Gastrocnemius medialis (tissue), 4 donors: ENCODE measurements around the gene CDC42EP3. TPM values are rescaled to one million over a fixed set of nuclear protein-coding genes. Genes with fewer than 3 reads are reported as not detected.

Experiments
- ATAC-seq, 2 donors: fragments of 150-250 bp; one replicate each; pipeline ENCODE4 v1.9.1; 2016
- DNase-seq, 2 donors: peaks; one replicate each; pipeline ENCODE4 v3.0.0-alpha.2; 2019
- H3K27ac ChIP-seq, 4 donors: fragments of 200-600 bp; sonication (generic); 1 replicate in 1 of 4; 2 replicates in 3 of 4; pipeline ENCODE4 v1.5.1; 2016 to 2018; ENCODE audit warnings: mild to moderate bottlenecking in 2 of 4, moderate library complexity in 1 of 4
- H3K27me3 ChIP-seq, 3 donors: fragments of 200-600 bp; sonication (generic) in 2 of 3; 1 replicate in 1 of 3; 2 replicates in 2 of 3; pipeline versions ENCODE4 v1.5.1 to v1.6.0; 2016 to 2019; ENCODE audit warnings: mild to moderate bottlenecking in 1 of 3, moderate library complexity in 1 of 3
- H3K36me3 ChIP-seq, 2 donors: fragments of 200-600 bp; sonication (generic) in 1 of 2; one replicate each; pipeline ENCODE4 v1.5.1; 2017 to 2018
- H3K4me1 ChIP-seq, 2 donors: fragments of 200-600 bp; sonication (generic) in 1 of 2; one replicate each; pipeline ENCODE4 v1.5.1; 2016 to 2017; ENCODE audit warnings: mild to moderate bottlenecking in 2 of 2
- H3K4me3 ChIP-seq, 4 donors: fragments of 200-600 bp; sonication (generic) in 3 of 4; 1 replicate in 1 of 4; 2 replicates in 3 of 4; pipeline ENCODE4 v1.5.1; 2016 to 2019; ENCODE audit warnings: mild to moderate bottlenecking in 2 of 4
- H3K9me3 ChIP-seq, 3 donors: fragments of 200-600 bp; sonication (generic) in 2 of 3; 1 replicate in 1 of 3; 2 replicates in 2 of 3; pipeline ENCODE4 v1.5.1; 2016 to 2019
- CTCF ChIP-seq, 5 experiments: fragments of 450-650 bp in 3 of 5; fragments of 200-600 bp in 2 of 5; sonication (generic) in 2 of 5; IDR thresholded peaks in 4 of 5; conservative IDR thresholded peaks in 1 of 5; 1 replicate in 4 of 5; 2 replicates in 1 of 5; pipeline ENCODE4 v1.5.1; 2016 to 2019; ENCODE audit warnings: antibody characterized with exemption in 5 of 5, mild to moderate bottlenecking in 3 of 5, moderate library complexity in 3 of 5
- POLR2A ChIP-seq, 2 donors: fragments of 450-650 bp; IDR thresholded peaks; one replicate each; pipeline ENCODE4 v1.6.1; 2017; ENCODE audit warnings: antibody characterized with exemption in 2 of 2, mild to moderate bottlenecking in 2 of 2, moderate library complexity in 2 of 2
- in situ Hi-C, 4 donors: fragments of 200-750 bp; cut with MboI; loops; one replicate each; pipeline versions ENCODE4 v1.15.0 to v1.8.0; 2017; ENCODE audit warnings: low sequenced_read_pairs in 4 of 4
- intact Hi-C: fragments of 100-400 bp; cut with DNase I; formaldehyde crosslinking; loops from one replicate; pipeline ENCODE4 v1.15.1; 2023; ENCODE audit warnings: low total_unique reads
- total RNA-seq, 4 donors: library from RNA; depleted of rRNA; stranded (reverse); fragments of >200 nt; gene quantifications; one replicate each; pipeline versions ENCODE4 v1.1.0 to v1.2.3, GENCODE V29; 2016

Gene CDC42EP3
- total RNA-seq, 4 donors from 2014 or later: 20.0 to 90.6 (median 57.2) TPM

GRCh38 chr2:37674946-37675345 is 3.5 kb upstream of the CDC42EP3 start:
- no peak overlapping the region for H3K27ac ChIP-seq
- in situ Hi-C loops: loop anchor here in 2 of 4 donors (25.0 kb wide), 1 partner anchor 263 kb away; no protein-coding TSS in a partner anchor
- no peak for DNase-seq
- no peaks in the 10 kb centered on the region for H3K36me3 ChIP-seq
- no peak overlapping the region for H3K4me3 ChIP-seq
- H3K9me3 ChIP-seq: no peaks in the 10 kb centered on the region
- intact Hi-C loops: loop anchor here (5.0 to 10.0 kb wide), 2 partner anchors 112 to 170 kb away; no protein-coding TSS in a partner anchor
- no peak for ATAC-seq
- TF ChIP-seq POLR2A (IDR thresholded peaks at IDR 0.05) (no peak), CTCF (IDR thresholded peaks at IDR 0.05 in 4 of 5, conservative IDR thresholded peaks at IDR 0.05 in 1 of 5) (no peak)
- no peaks in the 10 kb centered on the region for H3K27me3 ChIP-seq
- peaks cover 3 to 24% of the 10 kb centered on the region in 2 donors for H3K4me1 ChIP-seq

- Histone ChIP-seq H3K4me3 (peak overlapping the region; percentile 81 to 99 (median 95)), H3K36me3 (no peaks in the 10 kb centered on the region), H3K27ac (peak overlapping the region; percentile 98 to 100 (median 100)), H3K4me1 (peaks cover 24 to 38% of the 10 kb centered on the region in 2 donors), H3K9me3 (no peaks in the 10 kb centered on the region), H3K27me3 (no peaks in the 10 kb centered on the region)
- DNase-seq (no peak), ATAC-seq (no peak)
- intact Hi-C loops (loop anchor here (1.0 to 10.0 kb wide), 4 partner anchors 114 to 259 kb away; no protein-coding TSS in a partner anchor), in situ Hi-C loops (loop anchor here in 1 of 4 donors (25.0 kb wide), 1 partner anchor 261 kb away; no protein-coding TSS in a partner anchor)
- TF ChIP-seq POLR2A (IDR thresholded peaks at IDR 0.05) (no peak), CTCF (IDR thresholded peaks at IDR 0.05 in 4 of 5, conservative IDR thresholded peaks at IDR 0.05 in 1 of 5) (no peak)
Observed at GRCh38 chr2:37672870-37673184, 1.4 kb upstream of the CDC42EP3 start.

- in situ Hi-C loops: loop anchor here in 1 of 4 donors (25.0 kb wide), 1 partner anchor 260 kb away; no protein-coding TSS in a partner anchor
- peaks cover 29 to 42% of the 10 kb centered on the region in 2 donors for H3K4me1 ChIP-seq
- H3K36me3 ChIP-seq: no peaks in the 10 kb centered on the region
- H3K4me3 ChIP-seq: peak overlapping the region; percentile 81 to 99 (median 95)
- H3K27me3 ChIP-seq: no peaks in the 10 kb centered on the region
- ATAC-seq (peak; percentile 75 to 82), DNase-seq (peak; percentile 73 to 92)
- intact Hi-C loops: loop anchor here (2.0 to 10.0 kb wide), 3 partner anchors 115 to 167 kb away; no protein-coding TSS in a partner anchor
- peak in 4 of 5 experiments; percentile 6 to 26 (median 16) for TF ChIP-seq CTCF (IDR thresholded peaks at IDR 0.05 in 4 of 5, conservative IDR thresholded peaks at IDR 0.05 in 1 of 5)
- peak; percentile 79 to 80 for TF ChIP-seq POLR2A (IDR thresholded peaks at IDR 0.05)
- peak overlapping the region; percentile 98 to 100 (median 100) for H3K27ac ChIP-seq
- H3K9me3 ChIP-seq: no peaks in the 10 kb centered on the region
Observed at GRCh38 chr2:37672104-37672869, 845 bp upstream of the CDC42EP3 start.

GRCh38 chr2:37671816-37672103 is 318 bp upstream of the CDC42EP3 start:
- intact Hi-C loops (loop anchor here (1.0 to 10.0 kb wide), 6 partner anchors 16 to 167 kb away; no protein-coding TSS in a partner anchor), in situ Hi-C loops (loop anchor here in 1 of 4 donors (25.0 kb wide), 1 partner anchor 259 kb away; no protein-coding TSS in a partner anchor)
- Histone ChIP-seq H3K4me1 (peaks cover 35 to 47% of the 10 kb centered on the region in 2 donors), H3K27ac (peak overlapping the region; percentile 98 to 100 (median 100)), H3K27me3 (no peaks in the 10 kb centered on the region), H3K4me3 (peak overlapping the region; percentile 81 to 99 (median 95)), H3K9me3 (no peaks in the 10 kb centered on the region), H3K36me3 (no peaks in the 10 kb centered on the region)
- TF ChIP-seq POLR2A (IDR thresholded peaks at IDR 0.05): no peak
- no peak for TF ChIP-seq CTCF (IDR thresholded peaks at IDR 0.05 in 4 of 5, conservative IDR thresholded peaks at IDR 0.05 in 1 of 5)
- DNase-seq (no peak), ATAC-seq (peak; percentile 15 to 20)
